ENCODE data around the gene TMEM232. TPM values are rescaled to one million over a fixed set of nuclear protein-coding genes. Genes with fewer than 3 reads are reported as not detected.

The TMEM232 gene
- total and polyA plus RNA-seq, 9 of the 15 experiments (the other 6 are each of a cell fraction or from before 2014, with no cell fraction given) = 0.09 to 2.2 (median 0.41) TPM

GRCh38 chr5:110397281-110397680 lies 329.2 kb downstream of the TMEM232 start (continued):
- TF ChIP-seq PRDM10 (IDR thresholded peaks at IDR 0.05; ENCODE audit: partially characterized antibody) = no peak

GRCh38 chr5:110386782-110387181 lies 339.7 kb downstream of the TMEM232 start:
- H3K4me3 ChIP-seq = no peak overlapping the region
- H3K27me3 ChIP-seq (ENCODE audit: control insufficient read depth in 2 of 2, insufficient read depth in 2 of 2, low read length in 2 of 2) = no peaks in the 10 kb centered on the region
- ChIA-PET CTCF (ENCODE audit: low intra/inter-chr PET ratio) (no interaction called here), POLR2A (interaction anchor here (0.7 kb wide), 1 partner anchor 1444 kb away, joined by 4 read pairs; no protein-coding TSS in a partner anchor)
- no peaks in the 10 kb centered on the region for H3K9me3 ChIP-seq (replicated peaks; ENCODE audit: control insufficient read depth, insufficient read depth, low read depth, low read length)
- no peak overlapping the region for H3K27ac ChIP-seq (ENCODE audit: extremely low read depth, low read depth, low read length)
- no peak overlapping the region for H2AFZ ChIP-seq (ENCODE audit: low read depth, low read length)
- H3K4me1 ChIP-seq (replicated peaks in 1 of 2; ENCODE audit: control insufficient read depth in 2 of 2, insufficient read depth in 2 of 2, low read length in 2 of 2) = no peaks in the 10 kb centered on the region
- H3K4me2 ChIP-seq (ENCODE audit: insufficient read depth, low read length) = no peak overlapping the region
- ATAC-seq = no peak
- H3K9me1 ChIP-seq (ENCODE audit: control insufficient read depth, insufficient read depth, low read length) = no peaks in the 10 kb centered on the region
- no peaks in the 10 kb centered on the region for H3K79me2 ChIP-seq (ENCODE audit: control insufficient read depth, insufficient read depth, low read length)
- TF ChIP-seq ZKSCAN1 (IDR thresholded peaks at IDR 0.05; ENCODE audit: low read depth, low read length) = no peak
- no peak for TF ChIP-seq PPARD (CRISPR knock-in tag; IDR thresholded peaks at IDR 0.05)
- no peak for TF ChIP-seq NFYB (IDR thresholded peaks at IDR 0.05; ENCODE audit: extremely low read depth, insufficient read length)
- FAIRE-seq = no peak
- no peak overlapping the region for H3K9ac ChIP-seq (ENCODE audit: insufficient read depth in 1 of 2, low read depth in 2 of 2, low read length in 2 of 2)
- in situ Hi-C loops (cut with MboI) (no loop called here), intact Hi-C loops (cut with micrococcal nuclease) (no loop called here)
- H4K20me1 ChIP-seq (replicated peaks; ENCODE audit: control insufficient read depth, insufficient read depth, low read length) = no peaks in the 10 kb centered on the region
- H3K36me3 ChIP-seq (ENCODE audit: control insufficient read depth, insufficient read depth, low read length) = no peaks in the 10 kb centered on the region
- DNase-seq (ENCODE audit: extremely low read depth in 1 of 4, low spot score in 3 of 4) = no peak
- no TSS peak for BruUV-seq (replicated peaks)
